ENCODE results near the gene ARHGEF26. TPM values are rescaled to one million over a fixed set of nuclear protein-coding genes. Genes with fewer than 3 reads are reported as not detected.
A peak's percentile ranks its signal among the peaks of the same experiment; 100 is the strongest.

Gene ARHGEF26
- total RNA-seq, 1 donor from 2014 or later: not detected

GRCh38 chr3:154119951-154120350 is 1.2 kb upstream of the ARHGEF26 start:
- POLR2A ChIA-PET: no interaction called here
- Mint-ChIP-seq H3K4me3 (no peak overlapping the region), H3K27me3 (peaks cover 42% of the 10 kb centered on the region), H3K9me3 (no peaks in the 10 kb centered on the region), H3K27ac (no peak overlapping the region), H3K4me1 (peaks cover 24% of the 10 kb centered on the region), H3K36me3 (ENCODE audit: low read depth) (no peaks in the 10 kb centered on the region)
- no peak for TF ChIP-seq CTCF (IDR thresholded peaks at IDR 0.05)
- no peak for ATAC-seq (ENCODE audit: low read depth)
- no peak for DNase-seq
- intact Hi-C loops (cut with micrococcal nuclease): no loop called here
- CTCF ChIA-PET: no interaction called here

- POLR2A ChIA-PET: no interaction called here
- H3K4me1 Mint-ChIP-seq: peaks cover 24% of the 10 kb centered on the region
- intact Hi-C loops (cut with micrococcal nuclease): no loop called here
- H3K36me3 Mint-ChIP-seq (ENCODE audit: low read depth): no peaks in the 10 kb centered on the region
- H3K27me3 Mint-ChIP-seq: peaks cover 43% of the 10 kb centered on the region
- DNase-seq (no peak), ATAC-seq (ENCODE audit: low read depth) (peak; percentile 42)
- no peak overlapping the region for H3K27ac Mint-ChIP-seq
- TF ChIP-seq CTCF (IDR thresholded peaks at IDR 0.05): no peak
- peak overlapping the region; percentile 77 for H3K4me3 Mint-ChIP-seq
- H3K9me3 Mint-ChIP-seq: no peaks in the 10 kb centered on the region
- CTCF ChIA-PET: no interaction called here
These were observed 736 bp downstream of the ARHGEF26 start for GRCh38 chr3:154121701-154122551.

GRCh38 chr3:154122552-154122911 is 1.3 kb downstream of the ARHGEF26 start:
- DNase-seq (no peak), ATAC-seq (ENCODE audit: low read depth) (no peak)
- H3K27me3 Mint-ChIP-seq: peaks cover 40% of the 10 kb centered on the region
- ChIA-PET POLR2A (no interaction called here), CTCF (no interaction called here)
- intact Hi-C loops (cut with micrococcal nuclease): no loop called here
- no peak overlapping the region for H3K27ac Mint-ChIP-seq
- H3K4me3 Mint-ChIP-seq: peak overlapping the region; percentile 77
- no peaks in the 10 kb centered on the region for H3K9me3 Mint-ChIP-seq
- H3K4me1 Mint-ChIP-seq: peaks cover 24% of the 10 kb centered on the region
- no peaks in the 10 kb centered on the region for H3K36me3 Mint-ChIP-seq (ENCODE audit: low read depth)
- no peak for TF ChIP-seq CTCF (IDR thresholded peaks at IDR 0.05)

- peaks cover 37% of the 10 kb centered on the region for H3K27me3 Mint-ChIP-seq
- H3K27ac Mint-ChIP-seq: no peak overlapping the region
- no peak for DNase-seq
- H3K4me1 Mint-ChIP-seq: peaks cover 24% of the 10 kb centered on the region
- ChIA-PET POLR2A (no interaction called here), CTCF (no interaction called here)
- no peaks in the 10 kb centered on the region for H3K9me3 Mint-ChIP-seq
- intact Hi-C loops (cut with micrococcal nuclease): no loop called here
- no peak for ATAC-seq (ENCODE audit: low read depth)
- peak overlapping the region; percentile 77 for H3K4me3 Mint-ChIP-seq
- H3K36me3 Mint-ChIP-seq (ENCODE audit: low read depth): no peaks in the 10 kb centered on the region
- TF ChIP-seq CTCF (IDR thresholded peaks at IDR 0.05): no peak
These were observed 1.8 kb downstream of the ARHGEF26 start for GRCh38 chr3:154122912-154123559.

GRCh38 chr3:154123906-154124305 is 2.7 kb downstream of the ARHGEF26 start:
- no peak for DNase-seq
- H3K36me3 Mint-ChIP-seq (ENCODE audit: low read depth): no peaks in the 10 kb centered on the region
- intact Hi-C loops (cut with micrococcal nuclease): no loop called here
- no peaks in the 10 kb centered on the region for H3K9me3 Mint-ChIP-seq
- peaks cover 41% of the 10 kb centered on the region for H3K27me3 Mint-ChIP-seq
- no peak overlapping the region for H3K4me3 Mint-ChIP-seq
- no peak for TF ChIP-seq CTCF (IDR thresholded peaks at IDR 0.05)
- peaks cover 24% of the 10 kb centered on the region for H3K4me1 Mint-ChIP-seq
- POLR2A ChIA-PET: no interaction called here
- no peak for ATAC-seq (ENCODE audit: low read depth)
- CTCF ChIA-PET: no interaction called here
- H3K27ac Mint-ChIP-seq: no peak overlapping the region

Data from activated B cell treated with CpG ODN at 0.5 μM for 24 hours (primary cell).